Left lung (tissue), 10 donors: ENCODE results near the gene TBL1X. TPM values are rescaled to one million over a fixed set of nuclear protein-coding genes. Genes with fewer than 3 reads are reported as not detected.
"Not testable (repeated sequence)": the region's sequence is repeated elsewhere in the genome, so short reads cannot be mapped to it uniquely, and the experiment has no call there.

Experiments
- ATAC-seq: fragments of 200-7000 bp; cut with Tn5 transposase; one replicate; pipeline ENCODE4 v1.9.1; 2020; ENCODE audit warnings: moderate library complexity
- DNase-seq, 4 donors: peaks; one replicate each; pipeline ENCODE4 v3.0.0-alpha.2; 2013 to 2020
- H3K27ac ChIP-seq, 2 donors: fragments of 200-600 bp; sonication (generic) in 1 of 2; one replicate each; pipeline versions ENCODE4 v1.5.0 to v1.8.0; 2020 to 2021
- H3K27me3 ChIP-seq, 2 donors: fragments of 200-600 bp; sonication (generic) in 1 of 2; one replicate each; pipeline versions ENCODE4 v1.5.0 to v1.8.0; 2020 to 2021
- H3K36me3 ChIP-seq, 2 donors: fragments of 200-600 bp; sonication (generic) in 1 of 2; one replicate each; pipeline versions ENCODE4 v1.5.0 to v1.8.0; 2020 to 2021
- H3K4me1 ChIP-seq, 2 donors: fragments of 200-600 bp; one replicate each; pipeline ENCODE4 v1.8.0; 2021
- H3K4me3 ChIP-seq, 2 donors: fragments of 200-600 bp; sonication (generic) in 1 of 2; one replicate each; pipeline versions ENCODE4 v1.5.0 to v1.8.0; 2020 to 2021; ENCODE audit warnings: mild to moderate bottlenecking in 1 of 2
- H3K9me3 ChIP-seq, 2 donors: fragments of 200-600 bp; sonication (generic) in 1 of 2; one replicate each; pipeline versions ENCODE4 v1.5.0 to v1.8.0; 2020 to 2021
- intact Hi-C, 2 donors: fragments of 100-400 bp; cut with DNase I; formaldehyde crosslinking; loops; one replicate each; pipeline versions ENCODE4 v1.11.2 to v1.14.2; 2022
- polyA plus RNA-seq, 6 donors: library from polyadenylated mRNA; unstranded; fragments of 120-200 nt; gene quantifications; one replicate each; pipeline ENCODE4 v1.2.1, GENCODE V29; 2013; ENCODE audit not compliant: insufficient read length in 6 of 6
- total RNA-seq, 2 donors: library from RNA; stranded (reverse); fragmentation: NEBNext Ultra II Directional; extraction: Animal tissue kit (Norgen Biotek cat#: 25700); gene quantifications; one replicate each; pipeline ENCODE4 v1.2.1, GENCODE V29; 2021
- TF ChIP-seq, protein P1 (sequence below), 2 donors: fragments of 200-600 bp; sonication (generic) in 1 of 2; IDR thresholded peaks; one replicate each; pipeline versions ENCODE4 v1.5.0 to v1.8.0; 2021; ENCODE audit warnings: antibody characterized with exemption in 2 of 2
- donor health status: DM: no; HTN: yes; CAD: no.
- donor health status: DM: no; HTN: no; CAD: no.

TBL1X gene
- total and polyA plus RNA-seq, 8 donors, result 13.4 to 24.6 (median 21.6) TPM

DNA sequence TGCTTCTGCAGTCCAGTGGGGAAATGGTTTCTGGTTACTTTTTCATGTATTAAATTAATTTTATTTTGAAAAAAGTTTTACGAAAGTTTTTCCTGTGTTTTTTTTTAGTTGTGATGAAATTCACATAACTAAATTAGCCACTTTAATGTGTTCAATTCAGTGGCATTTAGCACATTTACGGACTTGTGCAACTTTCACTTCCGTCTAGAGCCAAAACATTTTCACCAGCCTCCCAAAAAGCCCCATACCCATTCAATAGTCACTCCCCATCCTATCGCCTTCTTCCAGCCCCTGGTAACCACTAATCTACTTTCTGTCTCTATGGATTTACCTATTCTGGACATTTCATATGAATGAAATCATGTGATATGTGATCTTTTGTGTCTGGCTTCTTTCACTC, 22.8 kb upstream of the TBL1X start:
- H3K27ac ChIP-seq, result no peak overlapping the region
- TF ChIP-seq, protein P1, sequence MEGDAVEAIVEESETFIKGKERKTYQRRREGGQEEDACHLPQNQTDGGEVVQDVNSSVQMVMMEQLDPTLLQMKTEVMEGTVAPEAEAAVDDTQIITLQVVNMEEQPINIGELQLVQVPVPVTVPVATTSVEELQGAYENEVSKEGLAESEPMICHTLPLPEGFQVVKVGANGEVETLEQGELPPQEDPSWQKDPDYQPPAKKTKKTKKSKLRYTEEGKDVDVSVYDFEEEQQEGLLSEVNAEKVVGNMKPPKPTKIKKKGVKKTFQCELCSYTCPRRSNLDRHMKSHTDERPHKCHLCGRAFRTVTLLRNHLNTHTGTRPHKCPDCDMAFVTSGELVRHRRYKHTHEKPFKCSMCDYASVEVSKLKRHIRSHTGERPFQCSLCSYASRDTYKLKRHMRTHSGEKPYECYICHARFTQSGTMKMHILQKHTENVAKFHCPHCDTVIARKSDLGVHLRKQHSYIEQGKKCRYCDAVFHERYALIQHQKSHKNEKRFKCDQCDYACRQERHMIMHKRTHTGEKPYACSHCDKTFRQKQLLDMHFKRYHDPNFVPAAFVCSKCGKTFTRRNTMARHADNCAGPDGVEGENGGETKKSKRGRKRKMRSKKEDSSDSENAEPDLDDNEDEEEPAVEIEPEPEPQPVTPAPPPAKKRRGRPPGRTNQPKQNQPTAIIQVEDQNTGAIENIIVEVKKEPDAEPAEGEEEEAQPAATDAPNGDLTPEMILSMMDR (IDR thresholded peaks at IDR 0.05), result no peak
- no peak for DNase-seq
- no peaks in the 10 kb centered on the region for H3K9me3 ChIP-seq
- peaks cover 0 to 4% of the 10 kb centered on the region in 2 donors for H3K4me1 ChIP-seq
- no peak for ATAC-seq
- no peaks in the 10 kb centered on the region for H3K36me3 ChIP-seq
- no peak overlapping the region for H3K4me3 ChIP-seq
- H3K27me3 ChIP-seq, result no peaks in the 10 kb centered on the region
- intact Hi-C loops, result no loop called here

- H3K4me3 ChIP-seq, result no peak overlapping the region
- H3K27me3 ChIP-seq, result no peaks in the 10 kb centered on the region
- no peak overlapping the region for H3K27ac ChIP-seq
- no peaks in the 10 kb centered on the region for H3K36me3 ChIP-seq
- DNase-seq, result no peak
- H3K9me3 ChIP-seq, result no peaks in the 10 kb centered on the region
- H3K4me1 ChIP-seq, result peaks cover 0 to 4% of the 10 kb centered on the region in 2 donors
- intact Hi-C loops, result no loop called here
- no peak for ATAC-seq
- TF ChIP-seq, protein P1 (IDR thresholded peaks at IDR 0.05), result no peak
Measured at GRCh38 chrX:9443327-9443726, 21.5 kb upstream of the TBL1X start.

DNA sequence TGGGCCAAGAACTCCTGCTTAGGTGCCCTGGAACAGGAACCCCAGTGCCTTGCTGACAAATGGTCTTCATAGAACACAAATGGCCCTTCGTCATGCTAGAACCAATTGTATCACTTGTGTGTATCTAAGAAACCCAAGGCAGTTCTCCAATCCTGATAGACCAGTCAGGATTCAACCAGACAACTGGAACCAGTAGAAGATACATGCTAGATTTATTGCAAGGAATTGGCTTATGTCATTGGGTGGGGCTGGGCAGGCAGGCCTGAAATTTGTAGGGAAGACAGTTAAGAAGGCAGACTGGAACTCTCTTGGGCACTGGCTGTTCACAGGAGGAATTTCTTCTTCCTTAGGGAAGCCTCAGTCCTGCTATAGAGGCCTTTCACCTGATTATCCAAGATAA, 17.0 kb upstream of the TBL1X start:
- H3K36me3 ChIP-seq, result no peaks in the 10 kb centered on the region
- H3K9me3 ChIP-seq, result no peaks in the 10 kb centered on the region
- DNase-seq, result no peak
- no peaks in the 10 kb centered on the region for H3K4me1 ChIP-seq
- no peak overlapping the region for H3K27ac ChIP-seq
- H3K4me3 ChIP-seq, result no peak overlapping the region
- TF ChIP-seq, protein P1 (IDR thresholded peaks at IDR 0.05), result no peak
- ATAC-seq, result no peak
- intact Hi-C loops, result no loop called here
- no peaks in the 10 kb centered on the region for H3K27me3 ChIP-seq

GRCh38 chrX:9456250-9457074, 8.4 kb upstream of the TBL1X start:
- H3K9me3 ChIP-seq, result no peaks in the 10 kb centered on the region
- H3K4me1 ChIP-seq, result peaks cover 0 to 16% of the 10 kb centered on the region in 2 donors
- H3K4me3 ChIP-seq, result no peak overlapping the region
- no peaks in the 10 kb centered on the region for H3K36me3 ChIP-seq
- TF ChIP-seq, protein P1 (IDR thresholded peaks at IDR 0.05), result no peak
- H3K27ac ChIP-seq, result no peak overlapping the region
- ATAC-seq (peak; percentile 57), DNase-seq (no peak)
- H3K27me3 ChIP-seq, result no peaks in the 10 kb centered on the region
- intact Hi-C loops, result no loop called here

GRCh38 chrX:9458034-9458433, 6.8 kb upstream of the TBL1X start:
- H3K27ac ChIP-seq, H3K36me3 ChIP-seq, H3K4me3 ChIP-seq, H3K27me3 ChIP-seq, intact Hi-C loops, DNase-seq, H3K9me3 ChIP-seq, ATAC-seq: not testable (repeated sequence)
- H3K4me1 ChIP-seq, result peaks cover 6 to 23% of the 10 kb centered on the region in 2 donors
